Stimulated activated CD8-positive, alpha-beta memory T cell treated with anti-CD3 and anti-CD28 coated beads, Interleukin-12 subunit alpha, Interleukin-12 subunit beta, amount 100 ng/mL, for 24 hours (primary cell): Measurements from ENCODE around the gene ARIH1.
"Not testable (repeated sequence)": the region's sequence is repeated elsewhere in the genome, so short reads cannot be mapped to it uniquely, and the experiment has no call there.

ENCODE experiments used
- DNase-seq: peaks from one replicate; pipeline ENCODE4 v3.0.0-alpha.2; 2020; ENCODE audit errors: extremely low read depth

ARIH1 gene, protein sequence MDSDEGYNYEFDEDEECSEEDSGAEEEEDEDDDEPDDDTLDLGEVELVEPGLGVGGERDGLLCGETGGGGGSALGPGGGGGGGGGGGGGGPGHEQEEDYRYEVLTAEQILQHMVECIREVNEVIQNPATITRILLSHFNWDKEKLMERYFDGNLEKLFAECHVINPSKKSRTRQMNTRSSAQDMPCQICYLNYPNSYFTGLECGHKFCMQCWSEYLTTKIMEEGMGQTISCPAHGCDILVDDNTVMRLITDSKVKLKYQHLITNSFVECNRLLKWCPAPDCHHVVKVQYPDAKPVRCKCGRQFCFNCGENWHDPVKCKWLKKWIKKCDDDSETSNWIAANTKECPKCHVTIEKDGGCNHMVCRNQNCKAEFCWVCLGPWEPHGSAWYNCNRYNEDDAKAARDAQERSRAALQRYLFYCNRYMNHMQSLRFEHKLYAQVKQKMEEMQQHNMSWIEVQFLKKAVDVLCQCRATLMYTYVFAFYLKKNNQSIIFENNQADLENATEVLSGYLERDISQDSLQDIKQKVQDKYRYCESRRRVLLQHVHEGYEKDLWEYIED

DNA sequence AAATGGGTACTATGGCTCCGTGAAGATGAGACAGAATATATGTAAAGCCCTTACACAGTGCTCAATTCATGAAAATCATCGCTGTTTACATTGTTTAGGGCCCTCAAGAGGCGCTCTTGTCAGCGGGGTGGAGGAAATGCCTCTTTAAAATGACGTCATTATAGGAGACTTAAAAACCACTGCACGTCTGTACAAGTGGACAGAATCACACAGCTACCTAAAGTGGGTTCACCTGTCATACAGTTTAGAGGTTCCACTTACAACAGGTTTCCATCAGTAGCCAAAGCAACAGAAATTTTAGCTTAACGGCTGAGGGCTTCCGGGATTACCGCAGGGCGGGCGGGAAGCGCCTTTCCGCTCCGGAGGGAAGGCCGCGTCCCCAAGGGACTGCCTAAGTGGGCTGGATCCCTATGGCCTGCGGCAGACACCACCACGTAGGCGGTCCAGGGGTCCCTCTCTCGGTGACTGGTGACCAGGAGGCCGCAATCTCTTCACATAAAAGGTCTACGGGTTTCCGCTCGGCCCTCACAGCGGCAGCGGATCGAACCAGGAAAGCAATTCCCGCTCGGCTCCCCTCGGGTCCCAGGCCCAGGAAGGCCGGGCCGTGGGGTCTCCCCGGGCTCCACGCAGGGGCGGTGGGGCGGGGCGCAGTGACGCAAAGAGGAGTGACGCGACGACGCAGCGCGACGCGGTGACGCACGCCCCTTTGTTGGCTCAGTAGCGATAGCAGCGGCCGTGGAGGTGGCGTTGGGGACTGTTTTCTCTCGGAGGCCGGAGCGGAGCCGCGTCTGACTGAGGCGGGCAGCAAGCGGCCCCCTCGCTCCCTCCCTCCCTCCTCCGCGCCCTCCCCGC lies at the start of gene ARIH1:
ARIH1 (plus strand) TSS at position 717 of the 852 bp plus-strand sequence. CDS start 310 bp downstream, outside the sequence.
- DNase-seq = peak; percentile 91

DNA sequence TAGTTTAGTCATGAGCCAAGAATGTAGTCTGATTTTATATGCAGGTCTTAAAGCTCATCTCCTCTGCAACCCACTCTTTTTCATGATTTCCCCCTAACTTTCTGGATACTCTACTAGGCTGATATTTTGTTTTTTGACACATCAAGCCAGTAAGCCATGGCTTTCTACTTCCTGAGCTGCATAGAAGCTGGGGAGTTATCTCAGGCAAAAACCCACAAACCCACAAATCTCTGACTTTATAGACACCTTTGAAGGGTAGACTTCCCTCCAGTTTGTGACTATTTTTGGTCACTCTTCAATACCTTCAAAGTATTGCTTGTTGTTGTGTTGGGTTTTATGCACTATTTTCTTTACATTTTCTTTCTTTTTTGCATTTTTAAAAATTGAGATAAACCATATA lies 47.4 kb upstream of the ARIH1 start:
- no peak for DNase-seq

DNA sequence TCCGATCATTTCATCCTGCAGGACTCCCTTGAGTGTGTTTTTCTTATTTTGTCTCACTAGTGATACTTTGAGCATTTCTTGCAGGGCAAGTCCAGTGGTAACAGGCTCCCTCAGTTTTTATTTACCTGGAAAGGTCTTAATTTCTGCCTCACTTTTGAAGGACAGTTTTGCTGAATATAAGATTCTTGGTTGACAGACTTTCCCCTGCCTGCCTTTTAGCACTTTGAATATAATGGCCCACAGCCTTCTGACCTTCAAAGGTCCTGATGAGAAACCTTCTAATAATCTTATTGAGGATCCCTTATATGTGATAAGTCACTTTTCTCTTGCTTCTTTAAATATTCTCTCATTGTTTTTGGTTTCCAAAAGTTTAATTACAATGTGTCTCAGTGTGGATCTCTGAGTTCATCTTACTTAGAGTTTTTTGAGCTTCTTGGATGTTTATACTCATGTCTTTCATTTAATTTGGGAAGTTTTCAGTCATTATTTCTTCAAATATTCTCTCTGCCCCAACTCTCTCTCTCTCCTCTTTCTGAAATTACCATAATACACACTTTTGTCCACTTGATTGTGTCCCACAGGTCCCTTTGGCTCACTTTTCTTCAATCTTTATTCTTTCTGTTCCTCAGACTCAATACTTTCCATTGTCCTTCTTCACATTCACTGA lies 36.3 kb upstream of the ARIH1 start:
- no peak for DNase-seq

DNA sequence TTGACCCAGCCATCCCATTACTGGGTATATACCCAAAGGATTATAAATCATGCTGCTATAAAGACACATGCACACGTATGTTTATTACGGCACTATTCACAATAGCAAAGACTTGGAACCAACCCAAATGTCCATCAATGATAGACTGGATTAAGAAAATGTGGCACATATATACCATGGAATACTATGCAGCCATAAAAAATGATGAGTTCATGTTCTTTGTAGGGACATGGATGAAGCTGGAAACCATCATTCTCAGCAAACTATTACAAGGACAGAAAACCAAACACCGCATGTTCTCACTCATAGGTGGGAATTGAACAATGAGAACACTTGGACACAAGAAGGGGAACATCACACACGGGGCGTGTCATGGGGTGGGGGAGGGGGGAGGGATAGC lies 31.3 kb upstream of the ARIH1 start:
- not testable (repeated sequence) for DNase-seq

DNA sequence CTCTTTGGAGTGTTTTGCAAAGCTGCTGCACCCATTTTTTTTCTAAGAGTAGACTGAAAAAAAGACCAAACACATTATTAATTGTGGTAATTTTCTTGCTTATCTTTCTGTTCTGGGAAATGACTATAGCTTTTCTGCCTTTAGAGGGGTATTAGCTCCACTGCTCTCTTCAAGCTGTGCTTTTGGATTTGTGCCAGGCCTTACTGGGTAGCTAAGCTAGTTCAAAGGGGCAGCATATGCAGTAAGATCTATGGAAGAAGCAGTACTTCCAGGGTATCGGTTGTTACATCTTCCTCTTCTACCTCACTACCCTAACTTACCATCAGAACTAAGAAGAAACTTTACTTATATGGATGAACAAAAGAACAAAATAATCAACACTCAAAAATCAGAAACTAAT lies 28.7 kb upstream of the ARIH1 start:
- no peak for DNase-seq

DNA sequence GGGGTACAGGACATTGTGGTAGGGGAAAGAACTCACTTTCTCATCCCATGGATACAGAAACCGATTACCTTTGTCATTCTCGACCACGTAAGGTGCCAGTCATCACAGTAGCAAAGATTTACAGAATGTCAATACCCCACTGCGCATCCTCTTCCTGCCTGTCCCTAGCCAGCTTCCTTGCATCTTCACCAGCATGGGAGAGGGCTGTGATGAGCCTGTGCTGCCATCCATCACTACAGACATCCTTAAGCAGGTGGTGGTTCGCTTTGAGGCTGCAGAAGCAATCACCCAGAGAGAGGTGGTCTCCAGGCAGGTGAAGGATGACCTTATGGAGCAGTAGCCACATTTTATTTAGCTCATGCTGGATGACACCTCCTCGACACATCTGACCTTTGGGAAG lies 23.3 kb upstream of the ARIH1 start:
- no peak for DNase-seq

DNA sequence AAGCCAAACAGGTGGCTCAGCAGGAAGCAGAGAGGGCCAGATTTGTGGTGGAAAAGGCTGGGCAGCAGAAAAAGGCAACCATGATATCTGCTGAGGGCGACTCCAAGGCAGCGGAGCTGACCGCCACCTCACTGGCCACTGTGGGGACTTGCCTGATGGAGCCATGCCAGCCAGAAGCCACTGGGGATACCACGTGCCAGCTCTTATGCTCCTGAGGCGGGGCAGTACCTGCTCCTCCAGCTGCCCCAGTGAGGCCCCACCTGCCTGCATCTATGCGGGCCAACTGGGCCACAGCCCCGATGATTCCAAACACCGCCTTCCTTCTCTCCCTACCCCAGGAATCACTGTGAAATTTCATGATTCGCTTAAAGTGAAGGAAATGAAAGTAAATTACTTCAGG lies 22.9 kb upstream of the ARIH1 start:
- DNase-seq = no peak

DNA sequence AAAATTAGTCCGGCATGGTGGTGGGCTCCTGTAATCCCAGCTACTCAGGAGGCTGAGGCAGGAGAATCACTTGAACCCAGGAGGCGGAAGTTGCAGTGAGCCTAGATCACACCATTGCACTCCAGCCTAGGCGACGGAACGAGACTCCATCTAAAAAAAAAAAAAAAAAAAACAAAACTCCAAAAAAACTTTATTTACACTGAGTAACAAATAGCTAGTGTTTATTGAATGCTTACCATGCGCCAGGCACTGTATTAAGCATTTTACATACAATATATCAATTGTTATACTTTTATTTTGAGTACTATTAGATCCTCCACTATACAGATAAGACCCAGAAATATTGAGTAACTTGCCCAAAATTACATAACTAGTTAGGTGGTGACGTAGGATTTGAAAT lies 17.4 kb upstream of the ARIH1 start:
- no peak for DNase-seq

DNA sequence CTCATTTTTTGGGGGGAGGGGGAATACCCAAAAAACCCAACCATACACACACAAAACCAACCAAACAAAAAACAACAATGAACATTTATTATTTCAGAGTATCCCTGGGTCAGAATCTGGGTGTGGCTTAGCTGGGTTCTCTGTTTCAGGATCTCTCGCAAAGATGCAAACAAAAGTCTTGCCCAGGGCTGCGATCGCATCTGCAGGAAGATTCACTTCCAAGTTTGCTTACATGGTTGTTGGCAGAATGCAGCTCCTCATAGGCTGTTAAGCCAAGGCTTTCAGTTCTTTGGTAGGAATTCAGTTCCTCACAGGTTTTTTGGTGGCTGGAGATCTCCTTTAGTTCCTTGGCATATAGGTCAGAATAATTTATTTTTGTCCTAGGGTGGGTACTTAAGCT lies 13.7 kb upstream of the ARIH1 start:
- DNase-seq = no peak

DNA sequence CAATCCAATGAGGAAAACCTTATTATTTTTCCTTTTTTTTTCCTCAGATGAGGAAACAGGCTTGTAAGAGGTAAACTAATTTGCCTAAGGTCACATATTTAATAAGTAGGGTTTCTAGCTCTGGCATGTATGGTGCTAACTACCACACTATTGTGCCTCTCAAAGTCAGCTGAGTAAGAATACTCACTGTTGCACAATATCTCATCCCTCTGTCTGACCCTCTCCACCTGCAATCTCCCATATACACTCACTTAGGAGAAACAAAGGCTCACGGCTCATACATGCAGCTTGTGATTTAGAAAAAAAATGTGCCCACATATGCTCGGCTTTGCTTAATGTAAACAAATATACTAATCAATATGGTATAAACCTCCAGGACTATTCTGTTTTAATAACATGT lies 10.4 kb upstream of the ARIH1 start:
- DNase-seq = no peak

DNA sequence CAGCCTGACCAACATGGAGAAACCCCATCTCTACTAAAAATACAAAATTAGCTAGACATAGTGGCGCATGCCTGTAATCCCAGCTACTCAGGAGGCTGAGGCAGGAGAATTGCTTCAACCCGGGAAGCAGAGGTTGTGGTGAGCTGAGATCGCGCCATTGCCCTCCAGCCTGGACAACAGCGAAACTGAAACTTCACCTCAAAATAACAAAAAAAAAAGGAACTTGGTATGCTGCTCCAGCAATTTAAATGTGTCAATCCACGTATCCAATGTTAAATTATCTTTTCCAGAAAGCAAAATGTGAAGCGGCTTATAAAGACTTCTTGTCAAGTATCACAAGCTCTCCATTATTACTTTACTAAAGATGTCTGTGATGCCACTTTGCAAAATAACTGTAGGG lies 9.9 kb upstream of the ARIH1 start:
- no peak for DNase-seq

DNA sequence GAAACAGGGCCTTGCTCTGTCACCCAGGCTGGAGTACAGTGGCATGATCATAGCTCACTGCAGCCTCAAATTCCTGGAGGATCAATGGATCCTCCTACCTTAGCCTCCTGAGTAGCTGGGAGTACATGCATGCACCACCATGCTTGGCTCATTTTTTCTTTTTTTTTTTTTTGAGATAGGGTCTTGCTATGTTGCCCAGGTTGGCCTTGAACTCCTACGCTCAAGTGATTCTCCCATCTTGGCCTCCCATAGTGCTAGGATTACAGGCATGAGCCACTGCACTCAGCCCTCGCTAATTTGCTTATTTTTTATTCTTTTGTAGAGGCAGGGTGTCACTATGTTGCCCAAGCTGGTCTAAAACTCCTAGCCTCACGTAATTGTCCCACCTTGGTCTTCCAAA lies 6.0 kb upstream of the ARIH1 start:
- no peak for DNase-seq

DNA sequence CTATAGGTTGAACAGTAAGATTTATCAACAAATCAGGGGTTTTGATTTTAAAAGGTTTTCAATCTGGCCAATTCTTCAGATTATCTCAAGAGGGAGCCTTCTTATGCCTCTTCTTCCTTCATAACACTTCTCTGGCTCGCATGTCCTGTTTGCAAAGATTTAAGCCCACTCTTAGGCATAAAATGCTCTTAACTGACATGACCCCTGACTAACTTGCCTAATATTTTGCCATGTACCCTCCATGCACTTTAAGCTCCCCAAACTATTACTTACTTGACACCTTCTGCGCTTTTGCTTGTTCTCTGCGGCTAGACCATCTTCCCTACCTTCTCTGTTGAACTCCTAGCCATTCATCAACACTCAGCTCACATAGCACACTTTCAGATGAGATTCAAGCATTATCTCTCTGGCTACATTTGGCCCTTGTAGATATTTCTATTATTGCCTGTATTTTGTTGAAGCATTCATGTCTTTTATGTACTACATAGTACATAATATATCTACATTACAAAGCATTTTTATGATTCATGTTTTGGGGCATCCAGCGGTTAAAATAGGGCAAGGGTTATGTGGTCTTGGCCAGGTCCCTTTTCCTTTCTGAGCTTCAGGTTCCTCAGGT lies 1.0 kb upstream of the ARIH1 start:
- DNase-seq = no peak

DNA sequence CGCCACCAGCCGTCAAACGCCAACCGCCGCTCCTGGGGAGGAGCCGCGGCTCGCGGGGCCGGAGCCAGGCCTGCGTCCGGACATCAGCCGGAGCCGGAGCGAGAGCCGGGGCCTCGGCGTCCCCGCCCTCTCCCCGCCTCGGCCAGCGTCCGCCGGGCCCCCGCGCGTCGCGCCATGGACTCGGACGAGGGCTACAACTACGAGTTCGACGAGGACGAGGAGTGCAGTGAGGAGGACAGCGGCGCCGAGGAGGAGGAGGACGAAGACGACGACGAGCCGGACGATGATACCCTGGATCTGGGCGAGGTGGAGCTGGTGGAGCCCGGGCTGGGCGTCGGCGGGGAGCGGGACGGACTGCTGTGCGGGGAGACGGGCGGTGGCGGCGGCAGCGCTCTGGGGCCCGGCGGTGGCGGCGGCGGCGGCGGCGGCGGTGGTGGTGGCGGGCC lies 359 bp downstream of the ARIH1 start:
- DNase-seq = no peak

DNA sequence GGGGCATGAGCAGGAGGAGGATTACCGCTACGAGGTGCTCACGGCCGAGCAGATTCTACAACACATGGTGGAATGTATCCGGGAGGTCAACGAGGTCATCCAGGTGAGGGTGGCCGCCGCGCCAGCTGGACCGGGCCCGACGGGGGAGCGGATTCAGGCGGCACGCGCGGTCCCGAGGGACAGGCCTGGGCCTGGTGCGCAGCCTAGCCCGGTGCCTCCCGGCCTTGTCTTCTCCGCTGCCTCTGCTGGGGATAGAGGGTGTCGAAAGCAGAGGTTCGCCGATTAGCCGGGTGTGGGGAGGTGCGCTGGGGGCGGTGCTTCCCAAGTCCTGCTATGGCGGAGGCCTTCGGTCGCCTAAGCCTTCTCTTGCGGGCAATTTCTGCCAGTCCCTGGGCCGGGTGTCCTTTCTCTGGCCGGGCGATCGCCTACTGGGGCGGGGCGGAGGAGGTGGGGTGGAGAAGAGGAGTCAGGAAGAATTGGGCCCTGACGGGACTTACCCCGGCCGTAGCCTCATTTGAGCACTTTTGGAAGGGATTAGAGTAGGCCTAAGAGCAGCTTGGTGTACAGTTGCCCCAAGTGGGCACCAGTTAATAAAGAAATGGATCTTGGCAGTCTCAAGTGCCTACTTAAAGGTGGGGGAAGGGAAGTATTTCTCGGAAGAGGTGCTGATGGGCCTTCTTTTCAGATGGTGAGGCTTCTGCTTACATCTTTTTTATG lies 940 bp downstream of the ARIH1 start:
- peak; percentile 58 for DNase-seq

DNA sequence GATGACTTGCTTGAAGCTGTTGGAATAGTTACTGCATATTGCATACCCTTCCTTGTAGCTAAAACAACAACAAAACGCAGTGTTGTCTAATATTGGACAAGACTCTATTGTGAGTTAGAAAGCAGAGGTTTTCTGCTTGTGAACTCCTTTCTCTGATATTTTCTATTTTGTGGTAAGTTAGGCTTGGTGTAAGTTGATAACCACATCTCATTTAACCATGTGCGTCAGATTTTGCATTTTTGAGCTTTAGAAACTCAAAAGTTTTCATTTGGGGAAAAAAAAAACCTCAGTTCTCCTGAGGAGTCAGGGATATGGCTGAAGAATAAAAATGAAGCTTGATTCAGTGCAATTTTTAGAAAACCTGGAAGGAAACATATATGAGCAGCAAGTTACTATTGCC lies 1.5 kb downstream of the ARIH1 start:
- no peak for DNase-seq

DNA sequence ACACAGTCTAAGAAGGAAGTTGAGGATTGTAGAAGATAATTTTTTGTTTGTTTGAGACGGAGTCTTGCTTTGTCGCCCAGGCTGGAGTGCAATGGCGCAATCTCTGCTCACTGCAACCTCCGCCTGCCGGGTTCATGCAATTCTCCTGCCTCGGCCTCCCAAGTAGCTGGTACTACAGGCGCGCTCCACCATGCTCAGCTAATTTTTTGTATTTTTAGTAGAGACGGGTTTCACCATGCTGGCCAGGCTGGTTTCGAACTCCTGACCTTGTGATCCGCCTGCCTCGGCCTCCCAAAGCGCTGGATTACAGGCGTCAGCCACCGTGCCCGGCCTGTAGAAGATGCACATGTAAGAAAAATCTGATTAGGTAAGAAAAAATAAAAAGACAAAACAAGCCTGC lies 2.2 kb downstream of the ARIH1 start:
- DNase-seq = not testable (repeated sequence)

DNA sequence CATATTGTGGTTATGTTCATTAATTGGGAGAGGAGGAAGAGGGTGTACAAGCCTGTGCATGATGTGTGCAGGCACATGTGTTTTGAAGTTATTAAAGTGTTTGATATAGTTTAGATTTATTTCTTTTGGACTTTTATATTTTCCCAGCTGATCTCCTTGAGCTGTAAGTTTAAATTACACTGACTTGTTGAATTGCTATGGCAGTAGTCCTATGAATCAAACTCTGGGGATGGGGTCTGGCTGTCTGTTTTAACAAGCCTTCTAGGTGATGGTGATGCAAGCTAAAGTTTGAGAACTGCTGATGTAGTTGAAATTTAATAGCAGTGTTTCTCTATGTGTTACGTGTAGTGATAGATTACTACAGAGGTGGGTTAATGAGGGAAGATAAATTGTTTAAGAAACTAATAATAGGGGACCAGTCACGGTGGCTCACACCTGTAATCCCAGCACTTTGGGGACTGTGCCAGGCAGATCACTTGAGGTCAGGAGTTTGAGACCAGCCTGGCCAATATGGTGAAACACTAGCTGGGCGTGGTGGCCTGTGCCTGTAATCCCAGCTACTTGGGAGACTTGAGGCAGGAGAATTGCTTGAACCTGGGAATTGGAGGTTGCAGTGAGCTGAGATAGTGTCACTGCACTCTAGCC lies 7.0 kb downstream of the ARIH1 start:
- no peak for DNase-seq

DNA sequence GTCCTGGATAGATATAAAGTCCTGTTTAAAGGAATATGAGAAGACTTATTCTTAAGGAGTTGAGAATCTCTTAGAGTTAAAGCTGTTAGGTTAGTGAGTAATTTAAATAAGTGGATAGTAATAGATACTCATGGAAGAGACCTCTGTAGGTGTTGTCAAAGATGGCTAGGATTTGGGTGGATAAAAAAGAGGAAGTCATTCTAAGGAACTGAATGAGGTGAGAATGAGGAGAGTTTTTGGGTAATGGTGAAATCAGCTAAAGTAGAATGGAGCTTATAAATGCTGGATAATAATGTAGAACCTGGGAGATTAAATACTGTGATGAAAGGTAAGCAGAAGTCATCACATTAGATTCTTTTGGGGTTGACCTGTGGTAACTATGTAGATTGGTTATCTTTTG lies 8.1 kb downstream of the ARIH1 start:
- DNase-seq = no peak

DNA sequence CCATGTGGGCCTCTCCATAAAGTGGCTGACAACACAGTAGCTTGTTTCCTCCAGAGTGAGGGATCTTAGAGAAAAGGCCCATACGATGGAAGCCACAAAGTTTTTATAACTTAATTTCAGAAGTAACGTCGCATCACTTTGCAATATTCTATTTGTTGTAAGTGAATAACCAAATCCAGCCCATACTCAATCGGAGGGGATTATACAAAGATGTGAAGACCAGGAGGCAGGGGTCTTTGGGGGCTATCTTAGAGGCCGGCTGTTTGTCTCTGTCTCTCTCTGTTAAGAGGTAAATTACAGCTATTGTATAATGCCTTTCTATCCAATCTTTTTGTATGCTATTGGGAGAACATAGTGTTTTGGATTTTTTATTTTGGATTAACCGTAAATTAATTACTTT lies 9.1 kb downstream of the ARIH1 start:
- no peak for DNase-seq

DNA sequence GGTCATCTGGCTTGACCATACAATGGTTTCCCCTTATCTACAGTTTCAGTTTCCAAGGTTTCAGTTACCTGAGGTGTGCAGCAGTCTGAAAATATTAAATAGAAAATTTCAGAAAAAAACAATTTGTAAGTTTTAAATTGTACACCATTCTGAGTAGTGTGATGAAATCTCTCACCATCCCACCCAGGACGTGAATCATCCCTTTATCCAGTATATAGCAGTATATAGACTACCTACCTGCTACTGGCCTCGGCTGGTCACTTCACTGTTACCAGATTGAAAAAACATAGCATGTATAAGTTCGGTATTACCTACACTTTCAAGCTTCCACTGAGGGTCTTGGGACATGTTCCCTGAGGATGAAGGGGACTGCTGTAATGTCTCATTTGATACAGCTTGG lies 12.0 kb downstream of the ARIH1 start:
- no peak for DNase-seq
